GM18499 (cell line): ENCODE data around the gene DPYSL4.

Experiments used
- ATAC-seq: cut with Tn5 transposase; IDR thresholded peaks from one replicate; pipeline ENCODE4 v1.9.1; 2021; ENCODE audit warnings: moderate number of reproducible peaks; ENCODE audit not compliant: insufficient read depth, unreplicated experiment

Gene DPYSL4

DNA sequence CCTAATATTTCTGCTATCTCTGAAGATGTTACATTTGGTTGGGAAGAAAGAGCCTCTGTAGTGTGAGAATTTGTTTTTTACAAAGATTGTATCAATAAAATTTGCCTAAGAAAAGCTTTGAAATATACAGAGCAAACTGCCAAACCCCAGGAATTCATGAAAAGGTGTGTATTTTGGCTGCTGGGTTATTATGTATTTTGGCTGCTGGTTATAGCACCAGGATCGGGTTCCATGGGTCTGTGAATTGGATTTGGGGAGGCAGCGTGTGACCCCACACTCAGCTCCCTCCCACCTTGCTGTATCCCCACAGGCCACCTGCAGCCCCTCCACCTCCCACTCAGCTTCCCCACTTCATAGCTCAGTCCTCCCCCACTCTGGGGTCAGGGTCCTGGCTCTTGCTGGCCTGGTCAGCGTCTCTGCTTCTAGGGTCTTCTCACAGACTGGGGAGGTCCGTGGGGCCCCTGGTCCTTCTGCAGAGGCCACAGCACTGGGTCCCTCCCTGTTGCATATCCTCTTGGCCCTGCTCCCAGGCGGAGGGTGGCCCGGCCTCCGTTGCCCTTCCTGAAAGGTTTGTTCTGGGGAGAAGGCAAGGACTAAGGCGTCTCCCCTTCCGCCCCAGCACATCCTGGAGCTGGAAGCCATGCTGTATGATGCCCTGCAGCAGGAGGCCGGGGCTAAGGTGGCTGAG is 24.0 kb upstream of the DPYSL4 start:
- ATAC-seq = no peak

- ATAC-seq = no peak
These were observed 23.4 kb upstream of the DPYSL4 start for GRCh38 chr10:132163278-132163765.

DNA sequence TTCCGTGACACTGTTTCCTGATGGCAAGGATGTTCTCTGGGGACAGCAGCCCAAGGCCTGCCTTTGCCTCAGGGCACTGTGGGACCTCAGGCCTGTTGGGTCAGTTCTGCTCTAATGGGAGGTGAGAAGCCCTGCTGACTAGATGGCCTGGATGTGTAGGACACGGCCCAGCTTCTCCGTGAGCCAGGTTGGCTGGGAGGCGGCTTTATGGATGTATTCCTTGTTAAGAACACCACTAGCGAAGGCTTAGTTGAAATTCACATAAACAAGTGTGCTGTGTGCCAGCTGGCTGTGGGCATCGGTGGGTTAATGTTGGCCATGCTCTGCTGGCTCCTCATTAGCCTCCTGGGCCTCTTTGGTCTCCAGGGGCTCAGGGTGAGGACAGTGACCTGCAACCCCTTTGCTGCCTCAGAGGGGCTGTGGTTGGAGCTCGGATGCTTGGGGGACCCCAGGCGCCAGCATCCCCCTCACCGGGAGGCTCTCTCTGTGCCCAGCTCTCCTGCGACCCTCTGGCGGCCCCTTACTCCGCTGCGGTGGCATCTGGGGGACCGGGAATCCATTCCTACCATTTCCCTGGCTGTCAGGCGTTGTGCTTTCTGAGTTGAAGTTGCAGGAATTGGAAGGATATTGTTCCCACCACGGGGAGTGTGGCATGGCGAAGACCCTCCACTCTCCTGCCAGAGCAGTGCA is 22.8 kb upstream of the DPYSL4 start:
- ATAC-seq = no peak

DNA sequence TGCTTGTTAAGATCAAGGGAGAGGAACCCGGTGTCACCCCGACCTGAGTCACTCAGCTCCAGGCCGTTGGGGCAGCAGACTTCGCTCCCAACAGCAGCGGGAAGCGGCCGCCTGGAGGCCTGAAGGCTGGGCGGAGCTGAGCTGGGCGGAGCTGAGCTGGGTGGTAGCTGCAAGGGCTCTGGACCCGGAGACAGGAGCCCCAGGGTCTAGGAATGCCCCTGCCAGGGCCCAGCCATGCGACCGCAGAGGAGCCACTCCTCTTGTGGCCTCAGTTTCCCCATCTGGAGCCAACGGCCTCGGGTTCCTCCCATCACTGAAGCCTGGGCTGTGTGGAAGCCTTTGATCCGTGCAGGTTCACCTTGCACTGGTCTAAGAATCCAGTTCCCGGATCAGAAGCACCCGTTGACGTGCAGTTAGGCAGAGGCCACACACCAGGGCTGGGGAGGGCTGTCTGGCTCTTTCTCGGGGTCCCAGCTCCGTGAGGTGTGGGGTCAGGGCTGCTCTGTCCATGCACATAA is 21.9 kb upstream of the DPYSL4 start:
- no peak for ATAC-seq

DNA sequence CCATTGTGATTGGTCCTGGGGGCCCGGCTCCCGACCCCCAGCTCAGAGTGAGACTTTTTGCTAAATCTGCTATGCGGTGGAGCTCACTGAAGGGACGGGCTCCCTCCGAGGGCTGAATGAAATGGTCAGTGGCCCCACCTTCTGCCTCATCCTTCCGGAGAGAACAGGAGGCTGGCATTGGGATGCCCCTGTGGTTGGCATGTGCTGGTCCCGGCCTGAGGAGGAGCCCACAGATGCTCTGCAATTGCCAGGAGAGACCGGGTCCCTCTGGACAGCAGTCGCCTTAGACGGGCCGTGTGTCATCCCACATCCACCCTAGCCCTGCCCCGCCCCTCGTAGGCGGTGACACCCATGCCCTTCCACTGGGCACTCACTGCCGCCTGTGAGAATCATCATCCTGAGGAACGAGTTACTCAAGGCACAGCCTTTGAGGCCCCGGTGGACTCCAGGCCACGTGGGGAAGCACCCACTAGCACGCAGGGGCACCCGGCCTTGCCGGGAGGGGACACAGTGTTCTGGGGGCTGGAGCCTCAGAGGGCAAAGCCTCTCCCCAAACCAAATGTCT is 21.2 kb upstream of the DPYSL4 start:
- no peak for ATAC-seq

DNA sequence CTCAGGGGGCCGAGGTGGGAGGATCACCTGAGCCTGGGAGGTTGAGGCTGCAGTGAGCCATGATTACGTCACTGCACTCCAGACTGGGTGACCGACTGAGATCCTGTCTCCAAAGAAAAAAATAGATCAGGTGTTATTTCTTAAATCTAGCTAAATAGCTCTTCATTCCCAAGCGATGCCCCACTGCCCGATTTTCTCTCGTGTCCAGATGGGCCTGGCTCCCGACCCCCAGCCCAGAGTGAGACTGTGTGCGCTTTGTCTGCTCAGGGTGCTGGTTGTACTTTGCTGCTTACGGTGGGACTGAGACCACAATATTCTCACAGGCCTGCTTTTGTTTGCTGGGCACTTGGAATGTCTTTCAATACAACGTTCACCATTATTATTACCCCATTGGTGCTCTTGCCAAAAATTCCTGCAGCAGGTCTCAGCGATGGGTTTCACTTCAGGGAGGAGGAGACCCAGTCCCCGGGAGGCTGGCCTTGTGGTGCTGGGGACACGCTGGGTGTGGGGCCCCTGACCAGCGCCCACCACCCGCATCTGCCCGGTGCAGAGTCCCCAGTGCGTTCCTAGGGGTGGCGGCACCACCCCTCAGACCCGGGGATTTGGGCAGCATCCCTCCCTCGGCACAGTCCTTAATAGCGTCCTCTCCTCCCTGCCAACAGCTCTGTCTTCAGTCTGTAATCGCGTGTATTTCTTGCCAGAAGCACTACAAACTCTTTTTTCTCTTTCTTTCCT is 20.4 kb upstream of the DPYSL4 start:
- no peak for ATAC-seq

- no peak for ATAC-seq
These were observed 19.6 kb upstream of the DPYSL4 start for GRCh38 chr10:132167041-132167674.

DNA sequence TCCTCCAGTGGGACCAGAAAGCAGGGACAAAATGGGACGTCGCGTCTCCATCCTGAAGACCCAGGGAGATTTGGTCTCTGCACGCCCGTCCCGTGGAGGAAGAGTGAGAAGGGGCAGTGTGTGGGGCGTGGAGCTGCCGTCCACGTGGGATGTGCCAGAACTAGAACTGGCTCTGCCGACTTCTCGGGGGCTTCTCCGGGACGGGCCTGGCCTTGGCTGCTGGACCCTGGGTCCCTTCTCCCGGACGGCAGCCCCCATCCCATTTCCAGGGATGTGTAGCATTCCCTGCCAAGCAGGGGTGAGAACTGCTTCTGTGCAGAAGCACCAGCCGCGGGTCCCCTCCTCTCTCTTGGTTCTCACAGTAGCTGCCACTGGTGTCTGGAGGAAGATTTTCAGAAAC is 18.8 kb upstream of the DPYSL4 start:
- no peak for ATAC-seq

- no peak for ATAC-seq
These were observed 18.1 kb upstream of the DPYSL4 start for GRCh38 chr10:132168571-132169030.

GRCh38 chr10:132169031-132169765 is 17.6 kb upstream of the DPYSL4 start:
- no peak for ATAC-seq

DNA sequence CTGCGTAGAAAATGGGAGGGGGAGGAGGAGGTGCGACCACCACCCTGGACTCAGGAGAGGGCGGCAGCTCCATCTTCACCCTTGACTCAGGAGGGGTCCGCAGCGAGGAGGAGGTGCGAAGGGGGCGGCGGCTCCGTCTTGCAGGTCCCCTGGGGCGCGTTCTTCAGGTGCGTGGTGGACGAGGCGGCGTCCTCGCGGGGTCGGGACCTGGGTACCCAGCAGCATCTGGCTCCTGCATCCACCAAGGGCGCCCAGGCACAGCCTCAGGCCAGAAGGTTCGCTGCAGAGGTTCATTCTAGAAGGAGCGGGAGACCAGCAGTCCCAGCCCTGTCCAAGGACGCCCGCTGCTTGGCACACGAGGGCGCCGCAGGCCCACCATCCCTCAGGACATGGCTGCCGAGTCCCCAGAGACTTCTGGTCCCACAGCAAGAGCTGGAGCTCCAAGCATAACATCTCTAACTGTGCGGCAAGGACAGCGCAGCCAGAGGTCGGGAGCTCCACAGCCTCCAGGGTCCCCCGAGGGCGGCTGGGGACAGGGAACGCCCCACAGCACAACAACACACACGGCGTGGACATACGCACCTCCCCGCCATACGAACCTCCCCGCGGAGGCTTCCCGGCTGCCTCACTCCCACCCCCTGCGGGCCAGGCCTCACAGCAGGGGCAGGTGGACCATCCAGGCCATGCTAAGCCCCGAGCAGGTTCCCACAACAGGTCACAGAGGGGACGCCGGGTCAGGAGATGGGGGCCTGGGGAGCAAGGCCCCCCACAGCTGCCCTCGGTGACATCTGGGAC is 16.8 kb upstream of the DPYSL4 start:
- no peak for ATAC-seq

- no peak for ATAC-seq
These were observed 16.0 kb upstream of the DPYSL4 start for GRCh38 chr10:132170561-132171361.

- no peak for ATAC-seq
These were observed 14.4 kb upstream of the DPYSL4 start for GRCh38 chr10:132172091-132173066.

DNA sequence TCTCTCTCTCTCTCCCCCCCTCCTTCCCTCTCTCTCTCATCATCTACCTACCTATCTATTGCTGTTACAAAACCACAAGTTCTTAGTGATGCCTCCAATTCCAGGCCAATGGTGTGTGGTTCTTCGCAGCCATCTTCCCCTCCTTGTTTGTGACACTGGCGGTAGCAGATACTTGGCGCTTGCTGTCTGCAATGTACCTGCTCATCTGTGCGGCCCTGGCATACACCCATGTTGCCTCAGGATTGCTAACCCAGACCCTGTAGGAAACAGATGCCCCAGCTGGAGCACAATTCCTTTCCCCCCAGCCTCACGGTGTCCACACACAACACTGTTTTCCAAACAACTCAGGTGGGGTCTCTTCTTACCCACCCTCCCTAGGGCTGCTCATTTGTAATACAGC is 13.6 kb upstream of the DPYSL4 start:
- no peak for ATAC-seq

DNA sequence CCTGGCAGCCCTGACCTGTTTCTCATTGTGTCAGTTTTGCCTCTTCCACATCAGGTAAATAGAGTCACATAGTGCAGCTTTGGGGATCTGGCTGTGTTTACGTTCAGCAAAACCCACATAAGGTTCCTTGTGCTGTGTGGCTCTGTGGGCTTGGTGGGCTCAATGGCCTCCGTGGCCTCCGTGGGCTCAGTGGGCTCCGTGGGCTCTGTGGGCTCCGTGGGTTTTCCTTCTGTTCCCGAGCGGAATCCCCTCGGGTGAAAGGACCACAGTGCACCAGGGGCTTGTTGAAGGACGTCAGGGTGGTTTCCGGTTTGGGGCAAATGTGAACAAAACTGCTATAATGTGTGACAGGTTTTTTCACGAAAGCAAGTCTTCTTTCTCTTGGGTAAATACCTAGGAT is 12.5 kb upstream of the DPYSL4 start:
- no peak for ATAC-seq

DNA sequence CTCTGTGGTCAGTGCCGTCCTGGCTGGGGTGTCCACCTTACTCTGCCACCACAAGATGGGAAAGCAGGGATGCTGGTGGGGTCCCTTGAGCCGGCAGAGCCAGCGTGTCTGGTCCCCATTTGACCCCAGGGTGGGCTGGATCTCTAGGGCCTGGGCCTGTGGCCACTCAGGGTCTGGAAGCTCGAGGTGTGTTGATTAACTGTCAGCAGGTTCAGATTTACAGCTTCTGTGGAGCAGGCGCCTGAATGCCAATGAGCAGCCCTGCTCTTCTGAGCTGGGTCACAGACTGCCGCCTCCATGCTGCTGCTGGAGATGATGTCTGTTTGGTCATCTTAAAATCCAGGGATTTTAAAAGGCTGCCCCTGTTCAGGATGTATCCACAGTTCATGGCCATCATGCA is 11.3 kb upstream of the DPYSL4 start:
- no peak for ATAC-seq
